H1 (cell line): ENCODE measurements around the gene NLRC5. TPM values are rescaled to one million over a fixed set of nuclear protein-coding genes. Genes with fewer than 3 reads are reported as not detected.

ENCODE experiments used
- CTCF ChIA-PET: fragments of 300-600 bp; sonication (Branson Sonifier 250); formaldehyde crosslinking; loops from one replicate; lab custom pipeline; 2021; ENCODE audit not compliant: partially characterized antibody; lab: Charles Lee
- POLR2A ChIA-PET: fragments of 300-600 bp; sonication (Branson Sonifier 250); formaldehyde crosslinking; loops from one replicate; lab custom pipeline; 2021; ENCODE audit warnings: inconsistent platforms; ENCODE audit not compliant: partially characterized antibody; lab: Charles Lee
- DNase-seq, 2 experiments: peaks; one replicate each; pipeline versions ENCODE4 v3.0.0 to v3.0.0-alpha.2; 2010 to 2022; ENCODE audit warnings: low spot score in 2 of 2, low read depth in 1 of 2, mixed read lengths in 1 of 2
- FAIRE-seq: peaks from 2 replicates; lab custom pipeline; 2011; peaks lifted over from hg19 to GRCh38; lab: Jason Lieb, UNC
- H2AFZ ChIP-seq: 2 replicates; pipeline ENCODE4 v1.8.1; 2012; ENCODE audit warnings: low read length, inconsistent platforms
- H2AK5ac ChIP-seq: 2 replicates; pipeline ENCODE4 v1.6.1; 2013; ENCODE audit warnings: low read depth, low read length
- H2BK120ac ChIP-seq: replicated peaks from 2 replicates; pipeline ENCODE3; 2013; ENCODE audit warnings: low read depth, low read length, inconsistent platforms
- H2BK12ac ChIP-seq: 2 replicates; pipeline ENCODE4 v1.6.1; 2013; ENCODE audit warnings: low read depth, low read length
- H2BK15ac ChIP-seq: 2 replicates; pipeline ENCODE4 v1.6.1; 2013; ENCODE audit warnings: low read length
- H2BK20ac ChIP-seq: 2 replicates; pipeline ENCODE4 v1.6.1; 2013; ENCODE audit warnings: low read length
- H2BK5ac ChIP-seq: 2 replicates; pipeline ENCODE4 v1.6.1; 2013; ENCODE audit warnings: low read depth, low read length
- H3K14ac ChIP-seq: 2 replicates; pipeline ENCODE4 v1.6.1; 2013; ENCODE audit warnings: inconsistent platforms; ENCODE audit not compliant: insufficient read length
- H3K18ac ChIP-seq: 2 replicates; pipeline ENCODE4 v1.6.1; 2013; ENCODE audit warnings: low read length; ENCODE audit errors: extremely low read depth
- H3K23ac ChIP-seq: 2 replicates; pipeline ENCODE4 v1.6.1; 2013; ENCODE audit warnings: inconsistent platforms; ENCODE audit not compliant: insufficient read length
- H3K23me2 ChIP-seq: 2 replicates; pipeline ENCODE4 v1.6.1; 2013; ENCODE audit warnings: low read depth, low read length
- H3K27ac ChIP-seq: 2 replicates; pipeline ENCODE4 v1.6.1; 2011; ENCODE audit warnings: low read depth, low read length, inconsistent platforms
- H3K27me3 ChIP-seq, 4 experiments: replicated peaks in 1 of 4; 1 replicate in 1 of 4; 2 replicates in 3 of 4; pipeline versions ENCODE4 v1.6.1 to v1.8.1; 2011 to 2013; ENCODE audit warnings: low read length in 3 of 4, mild to moderate bottlenecking in 3 of 4, inconsistent platforms in 2 of 4, mixed read lengths in 2 of 4, moderate library complexity in 1 of 4; ENCODE audit not compliant: control insufficient read depth in 3 of 4, insufficient read depth in 3 of 4; ENCODE audit errors: extremely low read depth in 1 of 4
- H3K36me3 ChIP-seq, 4 experiments: 2 replicates each; pipeline versions ENCODE4 v1.6.1 to v1.8.1; 2011 to 2013; ENCODE audit warnings: mild to moderate bottlenecking in 4 of 4, low read length in 3 of 4, moderate library complexity in 2 of 4, control low read depth in 1 of 4, inconsistent platforms in 1 of 4; ENCODE audit not compliant: insufficient read depth in 4 of 4, control insufficient read depth in 2 of 4
- H3K4ac ChIP-seq: replicated peaks from 2 replicates; pipeline ENCODE3; 2013; ENCODE audit warnings: low read length, low read depth, mixed read lengths, inconsistent platforms; ENCODE audit not compliant: insufficient read length
- H3K4me1 ChIP-seq, 4 experiments: replicated peaks in 1 of 4; 1 replicate in 1 of 4; 2 replicates in 3 of 4; pipeline versions ENCODE4 v1.6.1 to v1.8.1; 2011 to 2013; ENCODE audit warnings: low read length in 3 of 4, inconsistent platforms in 2 of 4, mixed read lengths in 1 of 4; ENCODE audit not compliant: insufficient read depth in 4 of 4, control insufficient read depth in 3 of 4
- H3K4me2 ChIP-seq, 2 experiments: 2 replicates each; pipeline versions ENCODE4 v1.6.1 to v1.8.1; 2011 to 2013; ENCODE audit warnings: low read depth in 2 of 2, low read length in 2 of 2, control low read depth in 1 of 2, inconsistent platforms in 1 of 2, mild to moderate bottlenecking in 1 of 2; ENCODE audit not compliant: insufficient read depth in 1 of 2
- H3K4me3 ChIP-seq, 4 experiments: fragments of 200-600, 300-600 bp in 1 of 4; sonication (generic), shearing (Covaris generic), sonication (Bioruptor Twin) in 1 of 4; 2 replicates each; pipeline versions ENCODE4 v1.5.1 to v1.8.1; 2011 to 2016; ENCODE audit warnings: low read length in 4 of 4, low read depth in 3 of 4, control low read depth in 2 of 4, inconsistent platforms in 2 of 4, mild to moderate bottlenecking in 2 of 4, mixed read lengths in 1 of 4, moderate library complexity in 1 of 4; ENCODE audit not compliant: insufficient read depth in 2 of 4; ENCODE audit errors: extremely low read depth in 1 of 4
- H3K56ac ChIP-seq: replicated peaks from 2 replicates; pipeline ENCODE3; 2013; ENCODE audit warnings: low read depth, mild to moderate bottlenecking, mixed read lengths, low read length, inconsistent platforms; ENCODE audit not compliant: insufficient read length
- H3K79me1 ChIP-seq: 2 replicates; pipeline ENCODE4 v1.6.1; 2013; ENCODE audit warnings: low read depth, low read length, control low read depth
- H3K79me2 ChIP-seq, 2 experiments: 2 replicates each; pipeline versions ENCODE4 v1.6.1 to v1.8.1; 2012 to 2013; ENCODE audit warnings: low read length in 2 of 2, mild to moderate bottlenecking in 2 of 2, inconsistent platforms in 1 of 2; ENCODE audit not compliant: insufficient read depth in 2 of 2, control insufficient read depth in 1 of 2
- H3K9ac ChIP-seq, 4 experiments: replicated peaks in 1 of 4; 1 replicate in 1 of 4; 2 replicates in 3 of 4; pipeline versions ENCODE4 v1.6.1 to v1.8.1; 2011 to 2013; ENCODE audit warnings: low read depth in 3 of 4, low read length in 3 of 4, control low read depth in 2 of 4, mild to moderate bottlenecking in 2 of 4, moderate library complexity in 2 of 4, inconsistent platforms in 1 of 4; ENCODE audit errors: extremely low read depth in 1 of 4
- H3K9me3 ChIP-seq, 2 experiments: 2 replicates each; pipeline versions ENCODE4 v1.6.1 to v1.8.1; 2012 to 2013; ENCODE audit warnings: mild to moderate bottlenecking in 2 of 2, moderate library complexity in 2 of 2, control low read depth in 1 of 2, inconsistent platforms in 1 of 2, low read depth in 1 of 2, low read length in 1 of 2, mixed read lengths in 1 of 2; ENCODE audit not compliant: insufficient read depth in 2 of 2
- H4K20me1 ChIP-seq, 2 experiments: replicated peaks in 1 of 2; 2 replicates each; pipeline versions ENCODE3 to v1.8.1; 2011 to 2013; ENCODE audit warnings: inconsistent platforms in 2 of 2, low read length in 2 of 2, mild to moderate bottlenecking in 1 of 2; ENCODE audit not compliant: insufficient read depth in 2 of 2, control insufficient read depth in 1 of 2
- H4K5ac ChIP-seq: 2 replicates; pipeline ENCODE4 v1.6.1; 2013; ENCODE audit warnings: low read length, low read depth, mixed read lengths, inconsistent platforms; ENCODE audit not compliant: insufficient read length
- H4K8ac ChIP-seq: 2 replicates; pipeline ENCODE4 v1.8.0; 2013; ENCODE audit warnings: mild to moderate bottlenecking, moderate library complexity, low read length, inconsistent platforms; ENCODE audit not compliant: insufficient read depth; ENCODE audit errors: extremely low read depth
- H4K91ac ChIP-seq: replicated peaks from 2 replicates; pipeline ENCODE3; 2013; ENCODE audit warnings: low read length, mixed read lengths, inconsistent platforms; ENCODE audit not compliant: insufficient read length
- CBX5 ChIP-seq: fragments of 300-800, 300-1000 bp; sonication (generic); IDR thresholded peaks from 2 replicates; pipeline ENCODE4 v1.7.1; 2016; ENCODE audit warnings: antibody characterized with exemption, low read length, low read depth
- PHF8 ChIP-seq: fragments of 200-600 bp; sonication (generic); conservative IDR thresholded peaks from 2 replicates; pipeline ENCODE4 v1.7.1; 2012; ENCODE audit warnings: low read depth, mild to moderate bottlenecking, inconsistent platforms, low read length, moderate library complexity
- POLR2A ChIP-seq, 2 experiments: IDR thresholded peaks; 1 replicate in 1 of 2; 2 replicates in 1 of 2; pipeline ENCODE4 v1.6.1; 2011; ENCODE audit warnings: low read depth in 2 of 2, low read length in 2 of 2, mild to moderate bottlenecking in 2 of 2; ENCODE audit errors: control extremely low read depth in 1 of 2
- RFX5 ChIP-seq: IDR thresholded peaks from 2 replicates; pipeline ENCODE4 v1.6.1; 2011; ENCODE audit warnings: low read depth, low read length, improper control_type of control experiment, borderline replicate concordance
- WGBS, 2 experiments: shearing (Covaris generic) in 1 of 2; methylation state at CpG; one replicate each; pipeline versions ENCODE4 v1.1.6 to v1.1.7; 2013 to 2015; ENCODE audit warnings: low lambda C conversion rate in 2 of 2, mixed read lengths in 2 of 2, inconsistent platforms in 1 of 2, low coverage in 1 of 2, missing lambda C conversion rate in 1 of 2; ENCODE audit not compliant: insufficient replicate concordance in 2 of 2, insufficient coverage in 1 of 2, insufficient read length in 1 of 2; ENCODE audit errors: extremely low coverage in 1 of 2, missing lambda C conversion rate in 1 of 2; 5-methylcytosine and 5-hydroxymethylcytosine counted together
- polyA plus RNA-seq, 7 experiments: library from polyadenylated mRNA; depleted of rRNA in 3 of 7; stranded (reverse) in 5 of 7; unstranded in 2 of 7; fragments of >200 nt in 5 of 7; fragments of 200-250 nt in 2 of 7; gene quantifications; 1 replicate in 5 of 7; 2 replicates in 1 of 7; 4 replicates in 1 of 7; pipeline versions ENCODE4 v1.2.1 to v1.2.3, GENCODE V29; 2011 to 2013; ENCODE audit warnings: missing spikeins in 2 of 7, mixed read lengths in 2 of 7
- total RNA-seq: library from RNA; stranded (reverse); fragmentation: NEBNext Ultra II Directional; extraction: Animal tissue kit (Norgen Biotek cat#: 25700); gene quantifications from 2 replicates; pipeline ENCODE4 v1.2.1, GENCODE V29; 2021

Gene NLRC5
- total and polyA plus RNA-seq, 2 of the 8 experiments (the other 6 are each of a cell fraction or from before 2014, with no cell fraction given) = 2.2 to 3.2 TPM

GRCh38 chr16:56998352-56998751 lies 9.0 kb downstream of the NLRC5 start:
- H2BK15ac ChIP-seq = no peak overlapping the region
- H2BK120ac ChIP-seq = no peak overlapping the region
- H3K4me2 ChIP-seq = no peak overlapping the region
- WGBS, 2 experiments = 88% methylated on average over 3 of the region's 3 CpGs; no CpG with 5 or more reads in 1 of the 2 experiments
- no peak for FAIRE-seq
- no peak overlapping the region for H3K18ac ChIP-seq
- no peak overlapping the region for H4K91ac ChIP-seq
- CTCF ChIA-PET = interaction anchor here (0.7 to 1.9 kb wide), 3 partner anchors 33 to 219 kb away, joined by 3 to 5 read pairs (median 4); no protein-coding TSS in a partner anchor
- peaks cover 0 to 5% (median 0%) of the 10 kb centered on the region in 4 experiments; a peak in 2 of 7 replicates for H3K4me1 ChIP-seq
- no peaks in the 10 kb centered on the region for H3K36me3 ChIP-seq
- H2BK5ac ChIP-seq = no peak overlapping the region
- H3K9me3 ChIP-seq = no peaks in the 10 kb centered on the region
- H2BK12ac ChIP-seq = no peak overlapping the region
- H3K56ac ChIP-seq = no peak overlapping the region
- H2BK20ac ChIP-seq = no peak overlapping the region
- H4K8ac ChIP-seq = no peak overlapping the region
- H3K79me2 ChIP-seq = no peaks in the 10 kb centered on the region
- no peak overlapping the region for H3K4me3 ChIP-seq
- no peaks in the 10 kb centered on the region for H3K23me2 ChIP-seq
- no peak overlapping the region for H3K23ac ChIP-seq
- no peak overlapping the region for H2AK5ac ChIP-seq
- H3K9ac ChIP-seq = no peak overlapping the region
- no peaks in the 10 kb centered on the region for H4K20me1 ChIP-seq
- H4K5ac ChIP-seq = no peak overlapping the region
- no peak overlapping the region for H3K14ac ChIP-seq
- no peak overlapping the region for H3K4ac ChIP-seq
- H3K27ac ChIP-seq = no peak overlapping the region
- no peak overlapping the region for H2AFZ ChIP-seq
- peaks cover 0 to 5% (median 0%) of the 10 kb centered on the region in 4 experiments; a peak in 1 of 7 replicates for H3K27me3 ChIP-seq
- no peaks in the 10 kb centered on the region for H3K79me1 ChIP-seq
- POLR2A ChIA-PET = interaction anchor here (0.6 kb wide), 1 partner anchor 32 kb away, joined by 3 read pairs; no protein-coding TSS in a partner anchor
- no peak for TF ChIP-seq RFX5
- no peak for TF ChIP-seq POLR2A (IDR thresholded peaks at IDR 0.05; ENCODE audit: control extremely low read depth in 1 of 2, low read depth in 2 of 2, low read length in 2 of 2)
- TF ChIP-seq CBX5 = no peak
- TF ChIP-seq PHF8 = no peak
- TF ChIP-seq, all 59 proteins: peak for 0
- no peak for DNase-seq
